HepG2 (cell line): ENCODE measurements around the gene ATP2B3. TPM values are rescaled to one million over a fixed set of nuclear protein-coding genes. Genes with fewer than 3 reads are reported as not detected.

Source experiments
- ZNF775 ChIP-seq: sonication (generic); formaldehyde crosslinking; IDR thresholded peaks from 2 replicates; pipeline ENCODE4 v1.4.0; 2020; ENCODE audit warnings: missing genetic modification reagents, mild to moderate bottlenecking, moderate library complexity, borderline replicate concordance
- polyA plus RNA-seq, 8 experiments: library from polyadenylated mRNA; depleted of rRNA in 3 of 8; stranded (reverse) in 7 of 8; unstranded in 1 of 8; fragments of >200 nt; fragmentation: Illumina TruSeq in 4 of 8; extraction: Trizol in 4 of 8; gene quantifications; 2 replicates each; pipeline versions ENCODE4 v1.2.1 to v1.2.3, GENCODE V29; 2011 to 2016; ENCODE audit warnings: low read depth in 4 of 8, missing spikeins in 1 of 8, mixed read lengths in 1 of 8; ENCODE audit not compliant: insufficient read depth in 1 of 8
- total RNA-seq, 5 experiments: library from RNA; depleted of rRNA; stranded (reverse); fragments of >200 nt; fragmentation: Illumina TruSeq; extraction: Trizol; gene quantifications; 2 replicates each; pipeline ENCODE4 v1.2.3, GENCODE V29; 2016; ENCODE audit warnings: low read depth in 1 of 5
- TF ChIP-seq, protein P1 (sequence below): sonication (generic); formaldehyde crosslinking; IDR thresholded peaks from 2 replicates; pipeline ENCODE4 v1.4.0; 2020; ENCODE audit warnings: mild to moderate bottlenecking, missing genetic modification reagents
- TF ChIP-seq, protein P2 (sequence below): conservative IDR thresholded peaks from 2 replicates; pipeline ENCODE4 v1.6.1; 2018; ENCODE audit warnings: missing genetic modification reagents
- TF ChIP-seq, protein P3 (sequence below): sonication (generic); formaldehyde crosslinking; IDR thresholded peaks from 2 replicates; pipeline ENCODE4 v1.4.0; 2020; ENCODE audit warnings: mild to moderate bottlenecking, missing genetic modification reagents, borderline replicate concordance
- TF ChIP-seq, protein P4 (sequence below): sonication (generic); formaldehyde crosslinking; IDR thresholded peaks from 2 replicates; pipeline ENCODE4 v1.8.1; 2023; ENCODE audit warnings: missing genetic modification reagents, inconsistent platforms, borderline replicate concordance

ATP2B3 gene
- total and polyA plus RNA-seq, 2 of the 13 experiments (the other 11 are each of a cell fraction or from before 2014, with no cell fraction given): not detected

DNA sequence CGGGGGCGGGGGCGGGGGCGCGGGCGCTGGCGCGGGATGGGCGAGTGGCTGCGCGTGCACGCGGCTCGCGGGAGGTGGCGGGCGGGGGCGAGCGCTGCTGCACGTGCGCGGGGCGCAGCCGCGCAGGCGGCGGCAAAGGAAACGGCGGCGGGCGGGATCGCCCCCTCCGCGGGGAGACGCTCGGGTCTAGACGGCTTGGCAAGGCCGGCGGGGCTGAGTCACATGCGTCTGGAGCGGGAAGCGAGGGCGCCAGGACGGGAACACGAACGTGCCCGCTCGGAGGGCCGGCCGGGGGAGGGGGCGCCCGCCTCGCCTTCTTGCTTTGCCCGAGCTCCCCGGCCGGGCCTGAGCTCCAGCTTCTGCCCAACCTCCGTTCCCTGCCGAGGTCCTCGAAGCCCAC, 42.7 kb upstream of the ATP2B3 start (continued):
- TF ChIP-seq, protein P1, sequence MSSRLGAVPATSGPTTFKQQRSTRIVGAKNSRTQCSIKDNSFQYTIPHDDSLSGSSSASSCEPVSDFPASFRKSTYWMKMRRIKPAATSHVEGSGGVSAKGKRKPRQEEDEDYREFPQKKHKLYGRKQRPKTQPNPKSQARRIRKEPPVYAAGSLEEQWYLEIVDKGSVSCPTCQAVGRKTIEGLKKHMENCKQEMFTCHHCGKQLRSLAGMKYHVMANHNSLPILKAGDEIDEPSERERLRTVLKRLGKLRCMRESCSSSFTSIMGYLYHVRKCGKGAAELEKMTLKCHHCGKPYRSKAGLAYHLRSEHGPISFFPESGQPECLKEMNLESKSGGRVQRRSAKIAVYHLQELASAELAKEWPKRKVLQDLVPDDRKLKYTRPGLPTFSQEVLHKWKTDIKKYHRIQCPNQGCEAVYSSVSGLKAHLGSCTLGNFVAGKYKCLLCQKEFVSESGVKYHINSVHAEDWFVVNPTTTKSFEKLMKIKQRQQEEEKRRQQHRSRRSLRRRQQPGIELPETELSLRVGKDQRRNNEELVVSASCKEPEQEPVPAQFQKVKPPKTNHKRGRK (CRISPR knock-in tag): no peak
- TF ChIP-seq, protein P2, sequence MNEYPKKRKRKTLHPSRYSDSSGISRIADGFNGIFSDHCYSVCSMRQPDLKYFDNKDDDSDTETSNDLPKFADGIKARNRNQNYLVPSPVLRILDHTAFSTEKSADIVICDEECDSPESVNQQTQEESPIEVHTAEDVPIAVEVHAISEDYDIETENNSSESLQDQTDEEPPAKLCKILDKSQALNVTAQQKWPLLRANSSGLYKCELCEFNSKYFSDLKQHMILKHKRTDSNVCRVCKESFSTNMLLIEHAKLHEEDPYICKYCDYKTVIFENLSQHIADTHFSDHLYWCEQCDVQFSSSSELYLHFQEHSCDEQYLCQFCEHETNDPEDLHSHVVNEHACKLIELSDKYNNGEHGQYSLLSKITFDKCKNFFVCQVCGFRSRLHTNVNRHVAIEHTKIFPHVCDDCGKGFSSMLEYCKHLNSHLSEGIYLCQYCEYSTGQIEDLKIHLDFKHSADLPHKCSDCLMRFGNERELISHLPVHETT (CRISPR knock-in tag): no peak
- TF ChIP-seq ZNF775: no peak
- TF ChIP-seq, protein P3, sequence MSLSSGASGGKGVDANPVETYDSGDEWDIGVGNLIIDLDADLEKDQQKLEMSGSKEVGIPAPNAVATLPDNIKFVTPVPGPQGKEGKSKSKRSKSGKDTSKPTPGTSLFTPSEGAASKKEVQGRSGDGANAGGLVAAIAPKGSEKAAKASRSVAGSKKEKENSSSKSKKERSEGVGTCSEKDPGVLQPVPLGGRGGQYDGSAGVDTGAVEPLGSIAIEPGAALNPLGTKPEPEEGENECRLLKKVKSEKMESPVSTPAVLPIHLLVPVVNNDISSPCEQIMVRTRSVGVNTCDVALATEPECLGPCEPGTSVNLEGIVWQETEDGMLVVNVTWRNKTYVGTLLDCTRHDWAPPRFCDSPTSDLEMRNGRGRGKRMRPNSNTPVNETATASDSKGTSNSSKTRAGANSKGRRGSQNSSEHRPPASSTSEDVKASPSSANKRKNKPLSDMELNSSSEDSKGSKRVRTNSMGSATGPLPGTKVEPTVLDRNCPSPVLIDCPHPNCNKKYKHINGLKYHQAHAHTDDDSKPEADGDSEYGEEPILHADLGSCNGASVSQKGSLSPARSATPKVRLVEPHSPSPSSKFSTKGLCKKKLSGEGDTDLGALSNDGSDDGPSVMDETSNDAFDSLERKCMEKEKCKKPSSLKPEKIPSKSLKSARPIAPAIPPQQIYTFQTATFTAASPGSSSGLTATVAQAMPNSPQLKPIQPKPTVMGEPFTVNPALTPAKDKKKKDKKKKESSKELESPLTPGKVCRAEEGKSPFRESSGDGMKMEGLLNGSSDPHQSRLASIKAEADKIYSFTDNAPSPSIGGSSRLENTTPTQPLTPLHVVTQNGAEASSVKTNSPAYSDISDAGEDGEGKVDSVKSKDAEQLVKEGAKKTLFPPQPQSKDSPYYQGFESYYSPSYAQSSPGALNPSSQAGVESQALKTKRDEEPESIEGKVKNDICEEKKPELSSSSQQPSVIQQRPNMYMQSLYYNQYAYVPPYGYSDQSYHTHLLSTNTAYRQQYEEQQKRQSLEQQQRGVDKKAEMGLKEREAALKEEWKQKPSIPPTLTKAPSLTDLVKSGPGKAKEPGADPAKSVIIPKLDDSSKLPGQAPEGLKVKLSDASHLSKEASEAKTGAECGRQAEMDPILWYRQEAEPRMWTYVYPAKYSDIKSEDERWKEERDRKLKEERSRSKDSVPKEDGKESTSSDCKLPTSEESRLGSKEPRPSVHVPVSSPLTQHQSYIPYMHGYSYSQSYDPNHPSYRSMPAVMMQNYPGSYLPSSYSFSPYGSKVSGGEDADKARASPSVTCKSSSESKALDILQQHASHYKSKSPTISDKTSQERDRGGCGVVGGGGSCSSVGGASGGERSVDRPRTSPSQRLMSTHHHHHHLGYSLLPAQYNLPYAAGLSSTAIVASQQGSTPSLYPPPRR (CRISPR knock-in tag): no peak
- TF ChIP-seq, protein P4, sequence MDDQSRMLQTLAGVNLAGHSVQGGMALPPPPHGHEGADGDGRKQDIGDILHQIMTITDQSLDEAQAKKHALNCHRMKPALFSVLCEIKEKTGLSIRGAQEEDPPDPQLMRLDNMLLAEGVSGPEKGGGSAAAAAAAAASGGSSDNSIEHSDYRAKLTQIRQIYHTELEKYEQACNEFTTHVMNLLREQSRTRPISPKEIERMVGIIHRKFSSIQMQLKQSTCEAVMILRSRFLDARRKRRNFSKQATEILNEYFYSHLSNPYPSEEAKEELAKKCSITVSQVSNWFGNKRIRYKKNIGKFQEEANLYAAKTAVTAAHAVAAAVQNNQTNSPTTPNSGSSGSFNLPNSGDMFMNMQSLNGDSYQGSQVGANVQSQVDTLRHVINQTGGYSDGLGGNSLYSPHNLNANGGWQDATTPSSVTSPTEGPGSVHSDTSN (CRISPR knock-in tag): no peak
